Measurements from ENCODE around the gene GTPBP4. TPM values are rescaled to one million over a fixed set of nuclear protein-coding genes. Genes with fewer than 3 reads are reported as not detected.
"Not testable (repeated sequence)": the region's sequence is repeated elsewhere in the genome, so short reads cannot be mapped to it uniquely, and the experiment has no call there.

Gene GTPBP4
- total and polyA plus RNA-seq, 9 donors = 17.9 to 44.7 (median 30.5) TPM

- intact Hi-C loops (cut with DNase I) = no loop called here
- no peak overlapping the region for H3K27ac ChIP-seq
- peaks cover 0 to 6% of the 10 kb centered on the region in 2 donors for H3K9me3 ChIP-seq
- no peak for DNase-seq
- H3K27me3 ChIP-seq = no peaks in the 10 kb centered on the region
- peaks cover 1% of the 10 kb centered on the region for H3K36me3 ChIP-seq
- WGBS, 3 donors = 85 to 91% (median 91%) methylated on average over 10 of the region's 10 CpGs
- H3K4me3 ChIP-seq = no peak overlapping the region
- TF ChIP-seq CTCF (IDR thresholded peaks at IDR 0.05) = no peak
- no peak for TF ChIP-seq POLR2A (IDR thresholded peaks at IDR 0.05)
- TF ChIP-seq EP300 (IDR thresholded peaks at IDR 0.05) = no peak
- H3K4me1 ChIP-seq (ENCODE audit: insufficient read depth) = no peaks in the 10 kb centered on the region
These were observed 19.3 kb downstream of the GTPBP4 start for GRCh38 chr10:1007583-1007982.

DNA sequence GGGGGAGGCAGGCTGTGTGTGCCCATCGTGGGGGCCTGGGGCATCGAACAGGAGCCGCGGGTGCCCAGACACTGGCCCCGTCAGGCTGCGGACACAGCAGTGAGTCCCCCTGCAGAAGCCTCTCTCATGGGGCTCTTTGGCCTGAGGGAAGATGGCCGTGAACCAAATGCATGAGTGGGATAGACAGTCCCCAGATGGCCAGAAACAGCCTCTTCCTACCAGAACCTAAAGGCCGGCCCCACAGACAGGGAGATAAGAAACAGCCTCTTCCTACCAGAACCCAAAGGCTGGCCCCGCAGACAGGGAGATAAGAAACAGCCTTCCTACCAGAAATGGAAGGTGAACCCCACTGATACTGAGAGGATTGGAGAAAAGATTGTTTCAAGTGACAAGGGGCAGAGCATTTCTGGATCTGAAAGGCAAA is 20.8 kb downstream of the GTPBP4 start:
- TF ChIP-seq POLR2A (IDR thresholded peaks at IDR 0.05) (no peak), CTCF (IDR thresholded peaks at IDR 0.05) (no peak)
- Histone ChIP-seq H3K27ac (no peak overlapping the region), H3K36me3 (no peaks in the 10 kb centered on the region), H3K9me3 (no peaks in the 10 kb centered on the region), H3K4me1 (ENCODE audit: insufficient read depth) (no peaks in the 10 kb centered on the region), H3K4me3 (no peak overlapping the region), H3K27me3 (no peaks in the 10 kb centered on the region)
- WGBS, 3 donors = 90 to 97% (median 94%) methylated on average over 9 of the region's 9 CpGs
- DNase-seq = no peak
- intact Hi-C loops (cut with DNase I) = no loop called here

DNA sequence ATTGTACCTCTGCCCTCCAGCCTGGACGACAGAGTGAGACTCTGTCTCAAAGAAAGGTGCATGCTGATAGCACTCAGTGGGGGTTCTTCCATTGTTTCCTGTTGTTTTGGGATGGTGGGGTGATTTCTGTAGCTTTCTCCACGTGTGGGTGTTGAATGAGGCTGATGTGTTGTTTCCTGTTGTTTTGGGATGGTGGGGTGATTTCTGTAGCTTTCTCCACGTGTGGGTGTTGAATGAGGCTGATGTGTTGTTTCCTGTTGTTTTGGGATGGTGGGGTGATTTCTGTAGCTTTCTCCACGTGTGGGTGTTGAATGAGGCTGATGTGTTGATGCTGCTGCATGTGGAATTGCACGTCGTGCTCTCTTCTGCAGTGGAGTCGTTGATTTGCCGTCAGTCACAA is 21.7 kb downstream of the GTPBP4 start:
- H3K27me3 ChIP-seq; H3K36me3 ChIP-seq; H3K4me1 ChIP-seq (ENCODE audit: insufficient read depth); H3K27ac ChIP-seq; intact Hi-C loops (cut with DNase I); H3K9me3 ChIP-seq; DNase-seq; H3K4me3 ChIP-seq: not testable (repeated sequence)
- WGBS, 3 donors = 65 to 67% (median 67%) methylated on average over 7 to 8 of the region's 8 CpGs

GRCh38 chr10:1010703-1011102 is 22.5 kb downstream of the GTPBP4 start:
- Histone ChIP-seq H3K4me3 (no peak overlapping the region), H3K4me1 (ENCODE audit: insufficient read depth) (no peaks in the 10 kb centered on the region), H3K36me3 (no peaks in the 10 kb centered on the region), H3K27me3 (no peaks in the 10 kb centered on the region), H3K9me3 (no peaks in the 10 kb centered on the region), H3K27ac (no peak overlapping the region)
- DNase-seq = no peak
- 91 to 96% (median 93%) methylated on average over 7 of the region's 7 CpGs for WGBS, 3 donors
- intact Hi-C loops (cut with DNase I) = no loop called here
- no peak for TF ChIP-seq EP300 (IDR thresholded peaks at IDR 0.05)
- TF ChIP-seq CTCF (IDR thresholded peaks at IDR 0.05) = no peak
- no peak for TF ChIP-seq POLR2A (IDR thresholded peaks at IDR 0.05)

DNA sequence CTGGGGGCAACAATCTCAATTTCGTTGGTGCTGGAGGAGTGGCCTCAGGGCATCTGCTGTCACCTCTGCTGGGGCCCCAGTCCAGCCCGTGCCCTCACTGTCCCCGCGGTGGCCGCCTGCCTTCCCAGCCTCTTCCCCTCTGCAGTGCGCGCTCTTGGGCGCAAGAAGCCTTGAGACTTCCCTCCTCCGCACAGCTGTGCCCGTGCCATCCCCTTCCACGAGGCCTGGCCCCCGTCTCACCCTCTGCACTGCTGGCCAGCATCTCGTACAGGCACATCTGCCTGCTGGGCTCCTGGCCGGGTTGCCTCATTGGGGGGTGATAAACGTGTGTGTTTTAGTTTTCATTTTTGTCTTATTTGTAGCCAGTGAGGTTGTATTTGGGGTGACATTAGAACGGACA is 23.5 kb downstream of the GTPBP4 start:
- Histone ChIP-seq H3K9me3 (no peaks in the 10 kb centered on the region), H3K4me3 (no peak overlapping the region), H3K4me1 (ENCODE audit: insufficient read depth) (no peaks in the 10 kb centered on the region), H3K27me3 (no peaks in the 10 kb centered on the region), H3K36me3 (no peaks in the 10 kb centered on the region), H3K27ac (no peak overlapping the region)
- DNase-seq = no peak
- TF ChIP-seq POLR2A (IDR thresholded peaks at IDR 0.05) = no peak
- no peak for TF ChIP-seq EP300 (IDR thresholded peaks at IDR 0.05)
- TF ChIP-seq CTCF (IDR thresholded peaks at IDR 0.05) = no peak
- intact Hi-C loops (cut with DNase I) = no loop called here
- 89 to 92% (median 92%) methylated on average over 16 of the region's 16 CpGs for WGBS, 3 donors
